ENCODE data around the gene OPRL1. TPM values are rescaled to one million over a fixed set of nuclear protein-coding genes. Genes with fewer than 3 reads are reported as not detected.

Gene OPRL1
- polyA plus RNA-seq, 1 experiment = 0.86 TPM

DNA sequence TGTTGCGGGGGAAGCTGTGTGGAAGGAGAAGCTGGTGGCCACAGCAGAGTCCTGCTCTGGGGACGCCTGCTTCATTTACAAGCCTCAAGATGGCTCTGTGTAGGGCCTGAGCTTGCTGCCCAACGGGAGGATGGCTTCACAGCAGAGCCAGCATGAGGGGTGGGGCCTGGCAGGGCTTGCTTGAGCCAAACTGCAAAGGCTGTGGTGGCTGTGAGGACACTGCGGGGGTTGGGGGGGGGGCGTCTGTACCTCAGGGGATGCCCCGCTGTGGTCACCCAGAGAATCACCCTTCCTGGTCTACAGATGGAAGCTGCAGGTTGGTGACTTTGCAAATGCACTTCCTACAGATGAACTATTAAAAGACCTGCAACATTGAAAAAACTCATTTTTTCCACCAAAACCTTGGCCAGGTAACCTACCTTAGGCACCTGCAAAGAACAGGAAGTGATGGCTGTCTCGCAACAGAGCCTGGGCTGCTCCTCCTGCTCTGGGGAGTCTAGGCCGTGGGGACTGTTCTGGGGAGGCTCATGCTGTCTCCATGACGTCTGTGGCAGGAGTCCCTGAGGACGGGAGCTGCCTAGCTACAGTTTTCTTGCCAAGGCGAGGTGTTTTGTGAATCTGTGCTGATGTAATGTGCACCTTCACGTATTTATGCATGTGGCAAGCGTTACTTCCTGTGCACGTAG lies 20.1 kb downstream of the OPRL1 start:
- CTCF ChIA-PET = interaction anchor here (1.3 kb wide), 1 partner anchor 22 kb away, joined by 5 read pairs; no protein-coding TSS in a partner anchor
- H3K9me3 ChIP-seq (ENCODE audit: control insufficient read depth, insufficient read depth, low read length) = peaks cover 5% of the 10 kb centered on the region; the same call in 1 of the 2 replicates

GRCh38 chr20:64100566-64100888 lies 20.6 kb downstream of the OPRL1 start:
- Histone ChIP-seq H3K9me3 (ENCODE audit: control insufficient read depth, insufficient read depth, low read length) (peaks cover 5% of the 10 kb centered on the region; the same call in 1 of the 2 replicates), H3K27ac (ENCODE audit: low read depth, low read length) (no peak overlapping the region), H3K27me3 (ENCODE audit: control insufficient read depth, insufficient read depth, low read length) (peaks cover 39% of the 10 kb centered on the region), H3K4me3 (ENCODE audit: low read depth, low read length) (no peak overlapping the region)
- no peak for DNase-seq (ENCODE audit: low read depth, low spot score)
- ChIA-PET CTCF (interaction anchor here (1.3 kb wide), 1 partner anchor 21 kb away, joined by 5 read pairs; no protein-coding TSS in a partner anchor), POLR2A (no interaction called here)
- TF ChIP-seq CTCF (IDR thresholded peaks at IDR 0.05; ENCODE audit: low read depth, low read length) = no peak

More for the DNA sequence above, 20.1 kb downstream of the OPRL1 start:
- DNase-seq (ENCODE audit: low read depth, low spot score) = no peak
- Histone ChIP-seq H3K27me3 (ENCODE audit: control insufficient read depth, insufficient read depth, low read length) (peaks cover 39% of the 10 kb centered on the region), H3K4me3 (ENCODE audit: low read depth, low read length) (no peak overlapping the region), H3K27ac (ENCODE audit: low read depth, low read length) (no peak overlapping the region)
- TF ChIP-seq CTCF (IDR thresholded peaks at IDR 0.05; ENCODE audit: low read depth, low read length) = no peak
- POLR2A ChIA-PET = no interaction called here

DNA sequence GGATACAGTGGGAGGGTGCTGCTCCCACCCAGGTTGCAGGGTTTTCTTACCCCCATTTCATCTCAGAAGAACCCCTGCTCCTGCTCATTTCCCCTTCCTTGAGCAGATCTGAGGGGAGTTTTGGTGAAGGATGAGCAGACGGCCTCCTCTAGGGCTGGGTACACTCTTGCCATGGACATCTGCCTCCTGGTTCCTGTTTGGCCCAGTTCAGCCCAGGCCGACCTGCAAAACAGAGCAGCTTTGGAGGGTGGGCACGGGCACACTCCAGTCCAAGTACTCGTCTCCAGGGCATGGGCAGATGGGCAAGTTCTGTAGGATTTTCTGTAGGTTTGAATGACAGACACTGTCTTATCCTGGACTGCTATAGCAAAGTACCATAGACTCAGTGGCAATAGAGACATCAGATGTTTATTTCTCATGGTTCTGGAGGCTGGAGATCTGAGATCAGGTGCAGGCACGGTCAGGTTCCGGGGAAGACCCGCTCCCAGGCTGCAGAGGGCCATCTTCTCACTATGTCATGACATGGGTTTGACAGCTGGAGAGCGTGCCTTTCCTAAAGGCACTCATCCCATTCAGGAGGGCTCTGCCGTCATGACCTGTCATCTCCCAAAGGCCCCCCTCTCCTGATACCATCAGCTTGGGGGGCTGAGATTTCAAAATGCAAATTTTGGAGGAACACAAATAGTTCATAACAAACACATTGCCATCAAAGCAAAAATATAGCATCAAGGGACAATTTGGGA lies 21.2 kb downstream of the OPRL1 start:
- Histone ChIP-seq H3K4me3 (ENCODE audit: low read depth, low read length) (no peak overlapping the region), H3K27me3 (ENCODE audit: control insufficient read depth, insufficient read depth, low read length) (peaks cover 39% of the 10 kb centered on the region), H3K9me3 (ENCODE audit: control insufficient read depth, insufficient read depth, low read length) (peaks cover 5% of the 10 kb centered on the region; the same call in 1 of the 2 replicates), H3K27ac (ENCODE audit: low read depth, low read length) (no peak overlapping the region)
- DNase-seq (ENCODE audit: low read depth, low spot score) = no peak
- TF ChIP-seq CTCF (IDR thresholded peaks at IDR 0.05; ENCODE audit: low read depth, low read length) = no peak
- POLR2A ChIA-PET = no interaction called here
- CTCF ChIA-PET = no interaction called here

DNA sequence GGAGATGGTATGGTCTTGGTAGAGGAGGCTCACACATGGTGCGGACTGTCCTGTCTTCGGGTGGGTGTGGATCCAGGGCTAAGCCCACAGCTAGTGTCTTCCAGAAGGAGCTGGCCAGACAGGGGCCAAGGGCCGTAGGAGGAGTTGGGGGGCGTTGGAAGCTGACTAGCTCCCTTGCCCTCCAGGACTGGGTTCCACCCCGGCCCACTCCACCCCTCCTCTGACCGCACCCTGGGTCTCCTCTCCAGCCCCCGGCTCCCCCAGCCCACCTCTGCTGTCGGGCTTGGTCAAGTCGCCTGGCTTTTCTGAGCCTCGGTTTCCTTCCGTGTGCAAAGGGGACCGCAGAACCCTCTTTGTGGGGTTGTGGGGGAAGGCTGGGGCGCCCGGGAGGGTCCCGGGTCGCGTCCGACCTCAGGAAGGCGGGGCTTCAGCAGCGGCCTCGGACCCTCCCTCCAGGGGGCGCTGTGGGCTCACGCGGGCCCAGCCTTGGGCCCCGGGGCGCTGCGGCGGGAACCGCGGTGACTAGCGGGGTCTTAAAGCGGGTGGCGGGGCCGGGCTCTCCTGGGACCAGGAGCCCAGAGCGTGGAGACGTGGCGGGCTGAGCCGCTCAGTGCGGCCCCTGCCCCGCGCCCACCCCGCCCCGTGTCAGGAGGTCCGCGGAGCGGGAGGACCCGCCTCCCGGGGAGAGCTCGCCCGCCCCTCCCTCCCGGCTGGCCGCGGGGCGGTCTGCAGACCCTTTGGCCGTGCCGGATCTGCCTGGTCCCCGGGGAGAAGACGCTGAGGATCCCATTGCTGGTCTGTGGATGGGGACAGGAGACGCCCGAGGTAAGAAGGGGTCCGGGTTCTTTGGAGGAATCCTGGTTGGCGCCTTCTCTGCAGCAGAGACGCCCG lies 22.1 kb downstream of the OPRL1 start:
- H3K4me3 ChIP-seq (ENCODE audit: low read depth, low read length) = no peak overlapping the region
- no peak for DNase-seq (ENCODE audit: low read depth, low spot score)
- peaks cover 4% of the 10 kb centered on the region; the same call in 1 of the 2 replicates for H3K9me3 ChIP-seq (ENCODE audit: control insufficient read depth, insufficient read depth, low read length)
- ChIA-PET CTCF (interaction anchor here (0.6 to 0.9 kb wide), 4 partner anchors 12 to 873 kb away, joined by 3 to 9 read pairs (median 4); no protein-coding TSS in a partner anchor), POLR2A (no interaction called here)
- no peak overlapping the region for H3K27ac ChIP-seq (ENCODE audit: low read depth, low read length)
- peaks cover 40% of the 10 kb centered on the region for H3K27me3 ChIP-seq (ENCODE audit: control insufficient read depth, insufficient read depth, low read length)
- peak; percentile 51 for TF ChIP-seq CTCF (IDR thresholded peaks at IDR 0.05; ENCODE audit: low read depth, low read length)
